ENCODE results near the gene SYNE2. TPM values are rescaled to one million over a fixed set of nuclear protein-coding genes. Genes with fewer than 3 reads are reported as not detected.
"Not testable (repeated sequence)": the region's sequence is repeated elsewhere in the genome, so short reads cannot be mapped to it uniquely, and the experiment has no call there.

The SYNE2 gene
- polyA plus RNA-seq, 1 donor: 50.5 TPM

DNA sequence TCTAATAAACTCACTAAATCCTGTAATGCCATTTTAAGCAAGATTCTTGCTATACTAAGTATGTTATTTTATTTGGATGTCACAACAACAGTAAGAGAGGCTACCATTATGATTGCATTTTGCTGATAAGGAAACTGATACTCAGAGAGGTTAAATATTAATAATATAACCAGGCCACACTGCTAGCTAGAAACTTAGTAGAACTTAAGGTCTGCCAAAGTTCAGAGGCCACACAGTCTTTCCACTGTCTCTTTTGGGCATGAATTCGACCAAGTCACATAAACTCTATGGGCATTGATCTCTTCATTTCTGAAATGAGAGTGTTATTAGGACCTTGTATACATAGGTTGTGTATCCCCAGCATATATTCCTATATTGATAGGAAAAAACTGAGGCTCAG, 147.9 kb downstream of the SYNE2 start:
- DNase-seq: peak in 1 of 2 donors; percentile 17
- Histone ChIP-seq H3K36me3 (ENCODE audit: control insufficient read depth, insufficient read depth, low read length) (peaks cover 47% of the 10 kb centered on the region), H3K27me3 (ENCODE audit: control insufficient read depth, insufficient read depth, low read length) (no peaks in the 10 kb centered on the region), H3K4me3 (ENCODE audit: low read length) (no peak overlapping the region), H3K9me3 (ENCODE audit: control insufficient read depth, low read depth, low read length) (peaks cover 2% of the 10 kb centered on the region), H3K27ac (ENCODE audit: low read length) (peak overlapping the region; percentile 48), H3K4me1 (ENCODE audit: control insufficient read depth, insufficient read depth, low read length) (no peaks in the 10 kb centered on the region)
- no CpG with 5 or more reads among the region's 1 CpG for WGBS (ENCODE audit: insufficient coverage, low lambda C conversion rate)

- Histone ChIP-seq H3K36me3 (ENCODE audit: control insufficient read depth, insufficient read depth, low read length) (peaks cover 32% of the 10 kb centered on the region), H3K27ac (ENCODE audit: low read length) (no peak overlapping the region)
- 100% methylated on average over 1 of the region's 2 CpGs for WGBS (ENCODE audit: insufficient coverage, low lambda C conversion rate)
Measured at GRCh38 chr14:64005822-64006221, 153.0 kb downstream of the SYNE2 start.

DNA sequence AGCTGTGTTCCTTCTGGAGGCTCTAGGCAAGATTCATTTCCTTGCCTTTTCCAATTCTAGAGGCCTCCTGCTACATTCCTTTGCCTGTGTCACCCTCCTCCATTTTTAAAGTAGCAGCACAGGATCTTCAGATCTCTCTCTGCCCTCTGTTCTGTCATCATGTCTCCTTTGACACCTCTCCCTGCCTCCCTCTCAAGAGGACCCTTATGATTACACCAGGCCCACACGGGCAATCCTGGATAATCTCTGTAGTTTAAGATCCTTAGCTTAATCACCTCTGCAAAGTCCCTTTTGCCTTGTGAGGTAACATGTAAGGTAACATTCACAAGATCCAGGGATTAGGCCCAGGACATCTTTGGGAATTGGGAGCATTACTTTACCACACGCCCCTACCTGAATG, 155.2 kb downstream of the SYNE2 start:
- Histone ChIP-seq H3K27me3 (ENCODE audit: control insufficient read depth, insufficient read depth, low read length) (no peaks in the 10 kb centered on the region), H3K9me3 (ENCODE audit: control insufficient read depth, low read depth, low read length) (no peaks in the 10 kb centered on the region), H3K4me1 (ENCODE audit: control insufficient read depth, insufficient read depth, low read length) (no peaks in the 10 kb centered on the region), H3K36me3 (ENCODE audit: control insufficient read depth, insufficient read depth, low read length) (peaks cover 23% of the 10 kb centered on the region), H3K27ac (ENCODE audit: low read length) (no peak overlapping the region), H3K4me3 (ENCODE audit: low read length) (no peak overlapping the region)
- 80% methylated on average over 1 of the region's 2 CpGs for WGBS (ENCODE audit: insufficient coverage, low lambda C conversion rate)
- no peak for DNase-seq

More at GRCh38 chr14:64005822-64006221, 153.0 kb downstream of the SYNE2 start:
- Histone ChIP-seq H3K9me3 (ENCODE audit: control insufficient read depth, low read depth, low read length) (peaks cover 2% of the 10 kb centered on the region), H3K4me3 (ENCODE audit: low read length) (no peak overlapping the region), H3K4me1 (ENCODE audit: control insufficient read depth, insufficient read depth, low read length) (no peaks in the 10 kb centered on the region), H3K27me3 (ENCODE audit: control insufficient read depth, insufficient read depth, low read length) (no peaks in the 10 kb centered on the region)
- DNase-seq: no peak

DNA sequence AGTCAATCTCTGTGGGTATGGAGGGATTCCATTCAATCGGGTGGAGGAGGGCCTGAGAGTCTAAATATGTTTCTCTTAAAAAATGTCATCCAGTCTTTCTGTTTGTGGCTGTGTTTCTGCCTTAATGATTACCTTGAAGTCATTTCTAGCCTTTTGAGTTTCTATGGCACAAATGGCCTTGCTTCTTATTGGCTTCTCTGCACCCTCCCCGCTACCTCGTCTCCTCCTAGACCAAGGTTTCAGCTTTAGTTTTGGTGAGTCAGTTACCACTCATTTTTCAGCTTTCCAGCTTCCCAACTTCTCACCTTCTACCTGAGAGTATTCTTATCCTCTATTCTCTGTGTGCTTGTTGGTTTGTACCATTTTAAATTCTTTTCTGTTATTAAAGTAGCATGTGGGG, 159.2 kb downstream of the SYNE2 start:
- no peak for DNase-seq
- Histone ChIP-seq H3K27me3 (ENCODE audit: control insufficient read depth, insufficient read depth, low read length) (no peaks in the 10 kb centered on the region), H3K4me3 (ENCODE audit: low read length) (no peak overlapping the region), H3K36me3 (ENCODE audit: control insufficient read depth, insufficient read depth, low read length) (peaks cover 19% of the 10 kb centered on the region), H3K9me3 (ENCODE audit: control insufficient read depth, low read depth, low read length) (peaks cover 5% of the 10 kb centered on the region), H3K4me1 (ENCODE audit: control insufficient read depth, insufficient read depth, low read length) (no peaks in the 10 kb centered on the region), H3K27ac (ENCODE audit: low read length) (no peak overlapping the region)
- 100% methylated on average over 2 of the region's 3 CpGs for WGBS (ENCODE audit: insufficient coverage, low lambda C conversion rate)

GRCh38 chr14:64012720-64013119, 159.9 kb downstream of the SYNE2 start:
- Histone ChIP-seq H3K4me3 (ENCODE audit: low read length) (no peak overlapping the region), H3K27ac (ENCODE audit: low read length) (no peak overlapping the region), H3K4me1 (ENCODE audit: control insufficient read depth, insufficient read depth, low read length) (no peaks in the 10 kb centered on the region), H3K27me3 (ENCODE audit: control insufficient read depth, insufficient read depth, low read length) (no peaks in the 10 kb centered on the region), H3K9me3 (ENCODE audit: control insufficient read depth, low read depth, low read length) (peaks cover 5% of the 10 kb centered on the region), H3K36me3 (ENCODE audit: control insufficient read depth, insufficient read depth, low read length) (peaks cover 14% of the 10 kb centered on the region)
- WGBS (ENCODE audit: insufficient coverage, low lambda C conversion rate): 100% methylated on average over 1 of the region's 1 CpG
- DNase-seq: no peak

- Histone ChIP-seq H3K4me3 (ENCODE audit: low read length) (no peak overlapping the region), H3K36me3 (ENCODE audit: control insufficient read depth, insufficient read depth, low read length) (peaks cover 44% of the 10 kb centered on the region), H3K4me1 (ENCODE audit: control insufficient read depth, insufficient read depth, low read length) (no peaks in the 10 kb centered on the region), H3K27me3 (ENCODE audit: control insufficient read depth, insufficient read depth, low read length) (no peaks in the 10 kb centered on the region), H3K27ac (ENCODE audit: low read length) (no peak overlapping the region), H3K9me3 (ENCODE audit: control insufficient read depth, low read depth, low read length) (no peaks in the 10 kb centered on the region)
- no peak for DNase-seq
- WGBS (ENCODE audit: insufficient coverage, low lambda C conversion rate): 100% methylated on average over 2 of the region's 3 CpGs
Measured at GRCh38 chr14:64025479-64025878, 172.7 kb downstream of the SYNE2 start.

DNA sequence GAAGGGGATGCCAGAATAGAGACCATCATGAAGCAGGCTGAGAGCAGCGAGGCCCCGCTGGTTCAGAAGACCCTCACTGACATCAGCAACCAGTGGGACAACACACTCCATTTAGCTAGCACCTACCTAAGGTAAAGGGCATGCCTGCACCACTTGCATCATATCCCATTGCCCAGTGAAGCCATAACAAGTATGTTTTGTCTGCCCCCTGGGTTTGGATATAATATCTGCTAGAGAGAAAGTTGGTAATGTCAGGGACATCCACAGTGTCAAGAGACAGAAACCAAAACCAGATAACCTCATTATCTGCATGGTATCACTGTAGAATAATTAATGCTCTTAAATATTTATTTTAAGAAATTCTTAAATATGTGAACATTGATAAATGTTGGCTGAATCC, 173.8 kb downstream of the SYNE2 start:
- H3K4me1 ChIP-seq (ENCODE audit: control insufficient read depth, insufficient read depth, low read length): no peaks in the 10 kb centered on the region
- H3K27me3 ChIP-seq (ENCODE audit: control insufficient read depth, insufficient read depth, low read length): no peaks in the 10 kb centered on the region
- no CpG with 5 or more reads among the region's 2 CpGs for WGBS (ENCODE audit: insufficient coverage, low lambda C conversion rate)
- H3K9me3 ChIP-seq (ENCODE audit: control insufficient read depth, low read depth, low read length): no peaks in the 10 kb centered on the region
- H3K27ac ChIP-seq (ENCODE audit: low read length): no peak overlapping the region
- H3K36me3 ChIP-seq (ENCODE audit: control insufficient read depth, insufficient read depth, low read length): peaks cover 46% of the 10 kb centered on the region
- no peak for DNase-seq
- no peak overlapping the region for H3K4me3 ChIP-seq (ENCODE audit: low read length)

GRCh38 chr14:64035143-64035542, 182.3 kb downstream of the SYNE2 start:
- H3K36me3 ChIP-seq (ENCODE audit: control insufficient read depth, insufficient read depth, low read length): peaks cover 10% of the 10 kb centered on the region
- no peak for DNase-seq
- no peaks in the 10 kb centered on the region for H3K4me1 ChIP-seq (ENCODE audit: control insufficient read depth, insufficient read depth, low read length)
- peaks cover 9% of the 10 kb centered on the region for H3K9me3 ChIP-seq (ENCODE audit: control insufficient read depth, low read depth, low read length)
- WGBS (ENCODE audit: insufficient coverage, low lambda C conversion rate): no CpG with 5 or more reads among the region's 1 CpG
- no peak overlapping the region for H3K27ac ChIP-seq (ENCODE audit: low read length)
- H3K27me3 ChIP-seq (ENCODE audit: control insufficient read depth, insufficient read depth, low read length): no peaks in the 10 kb centered on the region
- H3K4me3 ChIP-seq (ENCODE audit: low read length): no peak overlapping the region

DNA sequence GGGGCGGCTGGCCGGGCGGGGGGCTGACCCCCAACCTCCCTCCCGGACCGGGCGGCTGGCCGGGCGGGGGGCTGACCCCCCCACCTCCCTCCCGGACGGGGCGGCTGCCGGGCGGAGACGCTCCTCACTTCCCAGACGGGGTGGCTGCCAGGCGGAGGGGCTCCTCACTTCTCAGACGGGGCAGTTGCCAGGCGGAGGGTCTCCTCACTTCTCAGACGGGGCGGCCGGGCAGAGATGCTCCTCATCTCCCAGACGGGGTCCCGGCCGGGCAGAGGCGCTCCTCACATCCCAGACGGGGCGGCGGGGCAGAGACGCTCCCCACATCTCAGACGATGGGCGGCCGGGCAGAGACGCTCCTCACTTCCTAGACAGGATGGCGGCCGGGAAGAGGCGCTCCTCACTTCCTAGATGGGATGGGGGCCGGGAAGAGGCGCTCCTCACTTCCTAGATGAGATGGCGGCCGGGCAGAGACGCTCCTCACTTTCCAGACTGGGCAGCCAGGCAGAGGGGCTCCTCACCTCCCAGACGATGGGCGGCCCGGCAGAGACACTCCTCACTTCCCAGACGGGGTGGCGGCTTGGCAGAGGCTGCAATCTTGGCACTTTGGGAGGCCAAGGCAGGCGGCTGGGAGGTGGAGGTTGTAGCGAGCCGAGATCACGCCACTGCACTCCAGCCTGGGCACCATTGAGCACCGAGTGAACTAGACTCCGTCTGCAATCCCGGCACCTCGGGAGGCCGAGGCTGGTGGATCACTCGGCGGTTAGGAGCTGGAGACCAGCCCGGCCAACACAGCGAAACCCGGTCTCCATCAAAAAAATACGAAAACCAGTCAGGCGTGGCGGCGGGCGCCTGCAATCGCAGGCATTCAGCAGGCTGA, 185.3 kb downstream of the SYNE2 start:
- H3K4me3 ChIP-seq (ENCODE audit: low read length); H3K9me3 ChIP-seq (ENCODE audit: control insufficient read depth, low read depth, low read length); DNase-seq; H3K36me3 ChIP-seq (ENCODE audit: control insufficient read depth, insufficient read depth, low read length); H3K4me1 ChIP-seq (ENCODE audit: control insufficient read depth, insufficient read depth, low read length); H3K27ac ChIP-seq (ENCODE audit: low read length); H3K27me3 ChIP-seq (ENCODE audit: control insufficient read depth, insufficient read depth, low read length): not testable (repeated sequence)
- WGBS (ENCODE audit: insufficient coverage, low lambda C conversion rate): no CpG with 5 or more reads among the region's 66 CpGs

GRCh38 chr14:64038841-64039542, 186.2 kb downstream of the SYNE2 start:
- H3K27ac ChIP-seq (ENCODE audit: low read length): no peak overlapping the region
- WGBS (ENCODE audit: insufficient coverage, low lambda C conversion rate): no CpG with 5 or more reads among the region's 5 CpGs
- H3K4me1 ChIP-seq (ENCODE audit: control insufficient read depth, insufficient read depth, low read length): no peaks in the 10 kb centered on the region
- no peak for DNase-seq
- H3K36me3 ChIP-seq (ENCODE audit: control insufficient read depth, insufficient read depth, low read length): peaks cover 1% of the 10 kb centered on the region
- no peak overlapping the region for H3K4me3 ChIP-seq (ENCODE audit: low read length)
- H3K27me3 ChIP-seq (ENCODE audit: control insufficient read depth, insufficient read depth, low read length): no peaks in the 10 kb centered on the region
- H3K9me3 ChIP-seq (ENCODE audit: control insufficient read depth, low read depth, low read length): peaks cover 9% of the 10 kb centered on the region
